Smooth muscle cell (in vitro differentiated cells): Measurements from ENCODE around the gene BBC3. TPM values are rescaled to one million over a fixed set of nuclear protein-coding genes. Genes with fewer than 3 reads are reported as not detected.

ENCODE experiments used
- DNase-seq: peaks from one replicate; lab custom pipeline; 2025; ENCODE audit not compliant: unreplicated experiment; lab: John Stamatoyannopoulos, UW
- H2AFZ ChIP-seq: fragments of 200-600 bp; sonication (generic); 2 replicates; pipeline ENCODE4 v1.6.0; 2016; ENCODE audit warnings: antibody characterized with exemption, low read depth, mild to moderate bottlenecking
- H3F3A ChIP-seq: fragments of 200-600 bp; sonication (generic); 2 replicates; pipeline ENCODE4 v1.6.0; 2017; ENCODE audit warnings: antibody characterized with exemption, low read depth
- H3K27ac ChIP-seq: fragments of 200-600 bp; sonication (generic); 2 replicates; pipeline ENCODE4 v1.5.1; 2016; ENCODE audit warnings: low read depth, mild to moderate bottlenecking
- H3K27me3 ChIP-seq: fragments of 200-600 bp; sonication (generic); 2 replicates; pipeline ENCODE4 v1.6.1; 2016; ENCODE audit warnings: low read depth, mild to moderate bottlenecking
- H3K36me3 ChIP-seq: fragments of 200-600 bp; sonication (generic); 2 replicates; pipeline ENCODE4 v1.5.1; 2016; ENCODE audit warnings: low read depth
- H3K4me1 ChIP-seq: fragments of 200-600 bp; sonication (generic); 2 replicates; pipeline ENCODE4 v1.5.1; 2016; ENCODE audit warnings: low read depth
- H3K4me2 ChIP-seq: fragments of 200-600 bp; sonication (generic); 2 replicates; pipeline ENCODE4 v1.6.0; 2016; ENCODE audit warnings: mild to moderate bottlenecking
- H3K4me3 ChIP-seq: fragments of 200-600 bp; sonication (generic); 2 replicates; pipeline ENCODE4 v1.5.1; 2016; ENCODE audit warnings: mild to moderate bottlenecking
- H3K79me2 ChIP-seq: fragments of 200-600 bp; sonication (generic); 2 replicates; pipeline ENCODE4 v1.6.0; 2016; ENCODE audit warnings: low read depth, mild to moderate bottlenecking
- H3K9ac ChIP-seq: fragments of 200-600 bp; sonication (generic); 2 replicates; pipeline ENCODE4 v1.6.0; 2016; ENCODE audit warnings: low read depth
- H3K9me3 ChIP-seq: fragments of 200-600 bp; sonication (generic); replicated peaks from 2 replicates; pipeline ENCODE4 v1.5.1; 2016; ENCODE audit warnings: low read depth
- H4K20me1 ChIP-seq: fragments of 200-600 bp; sonication (generic); 2 replicates; pipeline ENCODE4 v1.6.0; 2016; ENCODE audit warnings: low read depth
- CTCF ChIP-seq: fragments of 200-600 bp; sonication (generic); IDR thresholded peaks from 2 replicates; pipeline ENCODE4 v1.5.1; 2017; ENCODE audit warnings: borderline replicate concordance, mild to moderate bottlenecking, antibody characterized with exemption; ENCODE audit not compliant: insufficient read depth, poor library complexity, severe bottlenecking
- WGBS: methylation state at CpG from one replicate; pipeline ENCODE4 v1.1.7; 2016; ENCODE audit warnings: low lambda C conversion rate; 5-methylcytosine and 5-hydroxymethylcytosine counted together
- polyA plus RNA-seq: library from polyadenylated mRNA; unstranded; fragments of >200 nt; fragmentation: Nextera tagmentation; extraction: Ambion mirVana; gene quantifications from 2 replicates; pipeline ENCODE4 v1.2.1, GENCODE V29; 2016
- total RNA-seq: library from RNA; depleted of rRNA; stranded (reverse); fragments of >200 nt; gene quantifications from 2 replicates; pipeline ENCODE4 v1.2.3, GENCODE V29; 2014

BBC3 gene
- total and polyA plus RNA-seq, 2 experiments from 2014 or later: 10.2 to 29.9 TPM

- no peak overlapping the region for H3K4me3 ChIP-seq
- H2AFZ ChIP-seq: no peak overlapping the region
- DNase-seq: peak; percentile 45
- H3K36me3 ChIP-seq: no peaks in the 10 kb centered on the region
- peaks cover 4% of the 10 kb centered on the region for H3F3A ChIP-seq
- H3K9ac ChIP-seq: no peak overlapping the region
- H3K27ac ChIP-seq: no peak overlapping the region
- no peaks in the 10 kb centered on the region for H3K4me1 ChIP-seq
- no peaks in the 10 kb centered on the region for H3K79me2 ChIP-seq
- H3K27me3 ChIP-seq: no peaks in the 10 kb centered on the region
- peak; percentile 88 for TF ChIP-seq CTCF
- WGBS: 43% methylated on average over 25 of the region's 25 CpGs
- H3K9me3 ChIP-seq: no peaks in the 10 kb centered on the region
- peak overlapping the region; percentile 22 for H3K4me2 ChIP-seq
- no peaks in the 10 kb centered on the region for H4K20me1 ChIP-seq
These were observed 16.4 kb upstream of the BBC3 start for GRCh38 chr19:47247308-47247990.

- peaks cover 15% of the 10 kb centered on the region for H3F3A ChIP-seq
- no peaks in the 10 kb centered on the region for H3K79me2 ChIP-seq
- H3K27ac ChIP-seq: peak overlapping the region; percentile 84
- no peaks in the 10 kb centered on the region for H4K20me1 ChIP-seq
- H2AFZ ChIP-seq: no peak overlapping the region
- no peaks in the 10 kb centered on the region for H3K27me3 ChIP-seq
- peak overlapping the region; percentile 74 for H3K9ac ChIP-seq
- no peaks in the 10 kb centered on the region for H3K36me3 ChIP-seq
- H3K4me1 ChIP-seq: peaks cover 4% of the 10 kb centered on the region
- peak; percentile 98 for TF ChIP-seq CTCF
- WGBS: 2% methylated on average over 45 of the region's 46 CpGs
- no peaks in the 10 kb centered on the region for H3K9me3 ChIP-seq
- peak overlapping the region; percentile 37 for H3K4me3 ChIP-seq
- peak overlapping the region; percentile 64 for H3K4me2 ChIP-seq
- DNase-seq: peak; percentile 89
These were observed 13.0 kb upstream of the BBC3 start for GRCh38 chr19:47243776-47244547.

- no peaks in the 10 kb centered on the region for H3K9me3 ChIP-seq
- peak overlapping the region; percentile 74 for H3K9ac ChIP-seq
- peak overlapping the region; percentile 53 for H3K4me2 ChIP-seq
- H4K20me1 ChIP-seq: no peaks in the 10 kb centered on the region
- no peak for DNase-seq
- no peaks in the 10 kb centered on the region for H3K27me3 ChIP-seq
- H3K79me2 ChIP-seq: no peaks in the 10 kb centered on the region
- WGBS: 18% methylated on average over 7 of the region's 9 CpGs
- peaks cover 5% of the 10 kb centered on the region for H3K4me1 ChIP-seq
- H3F3A ChIP-seq: peaks cover 15% of the 10 kb centered on the region
- H3K4me3 ChIP-seq: peak overlapping the region; percentile 37
- no peak for TF ChIP-seq CTCF
- H3K36me3 ChIP-seq: no peaks in the 10 kb centered on the region
- H3K27ac ChIP-seq: peak overlapping the region; percentile 84
- no peak overlapping the region for H2AFZ ChIP-seq
These were observed 12.4 kb upstream of the BBC3 start for GRCh38 chr19:47243364-47243775.
